Stimulated activated effector memory CD8-positive, alpha-beta T cell treated with anti-CD3 and anti-CD28 coated beads, Interleukin-12 subunit alpha, Interleukin-12 subunit beta, amount 100 ng/mL, for 72 hours (primary cell): ENCODE measurements around the gene SNRK.

ENCODE experiments used
- ATAC-seq: fragments of 150-1000 bp; cut with Tn5 transposase; 2 replicates; pipeline ENCODE4 v1.10.0; 2021
- DNase-seq, 2 donors: peaks; one replicate each; pipeline ENCODE4 v3.0.0; 2021 to 2022; ENCODE audit warnings: low spot score in 2 of 2
- H3K27ac Mint-ChIP-seq: one replicate; pipeline ENCODE4 v1.8.0; 2022; ENCODE audit warnings: mild to moderate bottlenecking, mixed read lengths
- H3K36me3 Mint-ChIP-seq: one replicate; pipeline ENCODE4 v1.8.0; 2022; ENCODE audit warnings: mild to moderate bottlenecking, mixed read lengths
- H3K4me1 Mint-ChIP-seq: one replicate; pipeline ENCODE4 v1.8.0; 2022; ENCODE audit warnings: mixed read lengths
- H3K4me3 Mint-ChIP-seq: one replicate; pipeline ENCODE4 v1.8.0; 2022; ENCODE audit warnings: mild to moderate bottlenecking, mixed read lengths
- H3K9me3 Mint-ChIP-seq: one replicate; pipeline ENCODE4 v1.8.0; 2022; ENCODE audit warnings: mixed read lengths

The SNRK gene

DNA sequence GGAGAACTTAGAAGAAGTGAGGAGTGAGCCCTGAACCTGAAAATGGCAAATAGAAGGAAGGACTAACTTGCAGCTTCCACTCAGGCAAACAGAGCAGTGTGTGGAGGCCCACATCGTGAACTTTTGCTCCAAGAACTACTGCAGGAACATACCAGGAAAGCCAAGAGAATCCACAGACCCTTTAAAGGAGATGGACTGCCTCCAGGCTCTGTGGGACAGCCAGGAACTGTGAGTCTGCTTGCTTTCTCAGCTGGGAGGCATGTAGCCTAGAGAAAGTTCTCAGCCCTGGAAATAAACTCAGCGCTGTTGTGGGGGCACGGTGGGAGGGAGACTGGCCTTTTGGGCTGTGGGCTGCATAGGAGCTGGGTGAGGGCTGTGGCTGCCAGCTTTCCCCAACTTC is 93.0 kb downstream of the SNRK start:
- no peaks in the 10 kb centered on the region for H3K36me3 Mint-ChIP-seq
- ATAC-seq (no peak), DNase-seq (no peak)
- no peak overlapping the region for H3K27ac Mint-ChIP-seq
- no peaks in the 10 kb centered on the region for H3K9me3 Mint-ChIP-seq
- peaks cover 15% of the 10 kb centered on the region for H3K4me1 Mint-ChIP-seq
- no peak overlapping the region for H3K4me3 Mint-ChIP-seq

DNA sequence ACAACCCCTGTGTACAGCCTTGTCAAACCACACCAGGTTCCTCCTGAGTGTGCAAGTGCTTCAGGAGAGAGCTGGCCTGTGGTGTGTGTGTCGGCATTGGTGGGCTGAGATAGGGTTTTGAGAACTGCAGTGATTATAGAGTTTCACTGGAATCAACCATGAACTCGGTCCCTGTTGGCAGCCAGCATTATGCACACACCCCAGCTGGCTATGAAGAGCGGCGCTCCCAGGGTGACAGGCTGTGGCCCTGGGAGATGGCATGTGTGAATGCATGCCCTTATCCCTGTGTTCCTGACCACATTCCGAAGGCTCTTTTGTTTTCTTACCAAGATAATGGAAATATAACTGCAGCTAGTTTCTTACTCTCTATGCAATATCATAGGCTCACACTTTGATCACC is 101.8 kb downstream of the SNRK start:
- no peak overlapping the region for H3K4me3 Mint-ChIP-seq
- no peaks in the 10 kb centered on the region for H3K36me3 Mint-ChIP-seq
- ATAC-seq (no peak), DNase-seq (no peak)
- peaks cover under 1% of the 10 kb centered on the region for H3K9me3 Mint-ChIP-seq
- H3K27ac Mint-ChIP-seq: peak overlapping the region; percentile 92
- peaks cover 64% of the 10 kb centered on the region for H3K4me1 Mint-ChIP-seq

DNA sequence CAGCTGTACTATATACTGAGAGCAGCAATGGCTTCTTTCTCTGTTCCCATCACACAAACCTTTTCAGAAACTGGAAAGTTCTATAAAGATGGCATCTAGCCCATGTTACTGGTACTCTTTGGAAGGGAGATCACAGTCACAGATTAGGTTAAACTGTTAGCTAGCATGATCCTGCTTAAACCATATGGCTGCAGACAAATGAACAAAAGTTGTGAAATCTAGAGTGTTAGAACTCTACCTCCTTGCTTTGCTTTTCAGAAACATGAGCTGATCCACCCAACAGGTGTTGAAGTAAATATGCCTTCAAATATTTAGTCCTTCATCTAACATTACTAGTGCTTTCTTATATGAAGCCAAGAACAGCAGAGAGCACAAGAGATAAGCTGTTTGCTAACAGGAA is 102.6 kb downstream of the SNRK start:
- Mint-ChIP-seq H3K9me3 (peaks cover 7% of the 10 kb centered on the region), H3K27ac (peak overlapping the region; percentile 92), H3K4me3 (peak overlapping the region; percentile 34), H3K36me3 (no peaks in the 10 kb centered on the region), H3K4me1 (peaks cover 72% of the 10 kb centered on the region)
- ATAC-seq (no peak), DNase-seq (no peak)

DNA sequence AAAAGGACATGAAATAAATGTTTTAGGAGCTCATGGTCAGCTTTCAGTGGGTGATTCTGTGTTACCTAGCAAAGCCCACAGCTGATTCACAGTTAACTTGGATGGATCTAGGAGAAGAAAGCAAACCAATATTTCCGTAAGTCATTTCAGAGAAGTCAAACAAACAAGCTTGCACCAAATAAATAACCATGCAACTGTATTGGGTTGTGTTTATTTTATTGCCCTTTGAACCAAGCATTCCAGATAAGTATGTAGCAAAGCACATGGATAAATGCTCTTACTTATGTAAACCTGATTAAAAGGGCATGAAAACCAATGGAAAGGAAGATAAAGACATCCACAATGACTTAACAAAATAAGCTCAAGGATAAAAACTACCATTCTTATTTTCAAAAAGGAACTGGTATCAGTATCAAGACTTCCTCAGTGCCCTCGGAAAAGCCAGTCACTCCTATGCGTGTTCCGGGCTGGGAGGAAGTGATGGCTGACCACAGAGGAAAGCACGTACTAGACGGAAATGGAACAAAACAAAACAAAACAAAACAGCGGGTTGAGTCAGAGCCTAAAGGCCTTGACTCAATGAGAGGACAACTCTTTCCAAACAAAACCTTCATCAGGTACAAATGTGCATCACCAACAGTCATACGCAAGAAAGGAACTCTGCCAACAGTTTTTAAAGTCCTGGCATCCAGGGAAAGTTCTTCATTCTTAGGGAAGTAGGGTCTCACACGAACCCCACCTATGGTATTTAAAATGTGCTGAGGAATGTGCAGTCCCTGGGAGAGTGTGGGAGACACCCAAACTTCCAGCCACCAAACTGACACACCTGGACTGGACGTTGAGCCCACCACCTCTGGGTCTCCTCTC is 103.3 kb downstream of the SNRK start:
- peak overlapping the region; percentile 92 for H3K27ac Mint-ChIP-seq
- peaks cover 79% of the 10 kb centered on the region for H3K4me1 Mint-ChIP-seq
- peak; percentile 37 to 77 for DNase-seq
- peak; percentile 98 for ATAC-seq
- no peaks in the 10 kb centered on the region for H3K36me3 Mint-ChIP-seq
- H3K9me3 Mint-ChIP-seq: peaks cover 7% of the 10 kb centered on the region
- peak overlapping the region; percentile 34 for H3K4me3 Mint-ChIP-seq

DNA sequence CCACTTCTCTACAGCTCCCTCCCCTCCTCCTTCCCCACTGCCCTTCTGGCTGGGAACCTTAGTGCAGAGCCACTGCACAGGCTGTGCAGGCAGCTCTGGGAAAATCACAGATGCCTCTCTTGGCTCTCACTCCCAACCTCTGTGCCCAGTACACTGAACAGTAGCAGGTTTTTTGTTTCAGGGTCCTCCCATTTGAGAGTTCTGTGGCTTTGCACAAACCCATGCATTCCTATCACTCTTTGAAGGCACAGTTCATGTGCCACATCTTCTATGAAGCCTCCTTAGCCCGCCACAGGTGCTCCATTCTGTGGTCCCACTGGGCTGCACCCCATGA is 103.9 kb downstream of the SNRK start:
- H3K27ac Mint-ChIP-seq: peak overlapping the region; percentile 92
- ATAC-seq: no peak
- H3K4me3 Mint-ChIP-seq: peak overlapping the region; percentile 34
- no peaks in the 10 kb centered on the region for H3K36me3 Mint-ChIP-seq
- peaks cover 80% of the 10 kb centered on the region for H3K4me1 Mint-ChIP-seq
- DNase-seq: no peak
- peaks cover 7% of the 10 kb centered on the region for H3K9me3 Mint-ChIP-seq

DNA sequence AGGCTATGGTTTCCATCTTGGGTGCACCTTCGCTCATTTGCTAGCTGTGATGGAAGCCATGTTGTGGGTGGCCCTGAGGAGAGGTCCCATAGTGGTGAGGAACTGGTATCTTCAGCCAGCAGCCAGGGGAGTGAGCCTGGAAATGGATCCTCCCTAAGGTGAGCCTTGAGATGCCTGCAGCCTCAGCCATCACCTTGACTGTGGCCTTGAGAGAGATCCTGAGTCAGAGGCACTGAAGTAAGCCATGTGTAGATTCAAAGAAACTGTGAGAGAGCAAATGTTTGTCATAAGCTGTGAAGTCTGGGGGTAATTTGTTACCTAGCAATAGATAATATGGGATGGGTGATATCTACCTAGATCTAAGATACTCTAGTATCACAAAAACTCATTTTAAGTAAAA is 105.3 kb downstream of the SNRK start:
- H3K4me1 Mint-ChIP-seq: peaks cover 72% of the 10 kb centered on the region
- H3K36me3 Mint-ChIP-seq: no peaks in the 10 kb centered on the region
- H3K27ac Mint-ChIP-seq: peak overlapping the region; percentile 92
- peaks cover 7% of the 10 kb centered on the region for H3K9me3 Mint-ChIP-seq
- no peak for DNase-seq
- ATAC-seq: peak; percentile 33
- H3K4me3 Mint-ChIP-seq: no peak overlapping the region

DNA sequence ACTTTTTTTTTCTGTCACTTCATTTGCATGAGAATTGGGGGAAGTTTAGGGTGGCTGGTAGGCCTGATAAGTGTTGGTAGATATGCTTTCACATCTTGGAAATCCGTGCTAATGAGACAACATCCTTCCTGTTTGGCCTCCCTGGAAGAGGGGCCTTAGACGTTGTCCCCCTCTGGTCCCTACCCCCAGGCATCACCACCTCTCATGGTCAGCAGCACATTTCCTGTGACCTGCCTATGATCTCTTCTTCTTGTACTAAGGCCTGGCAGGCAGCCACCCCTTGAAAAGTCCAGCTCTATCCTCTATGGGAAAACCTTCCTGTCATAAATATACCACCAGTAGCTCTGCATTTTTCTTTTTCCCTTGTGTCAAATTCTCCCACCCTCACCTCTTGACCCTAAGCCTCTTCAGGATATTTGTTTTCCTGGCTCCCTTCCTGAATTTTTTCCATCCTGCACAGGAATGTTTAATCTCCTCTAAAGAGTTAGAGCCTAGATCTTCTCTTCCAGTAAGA is 107.8 kb downstream of the SNRK start:
- Mint-ChIP-seq H3K4me3 (no peak overlapping the region), H3K36me3 (no peaks in the 10 kb centered on the region), H3K4me1 (peaks cover 48% of the 10 kb centered on the region), H3K27ac (no peak overlapping the region), H3K9me3 (peaks cover 7% of the 10 kb centered on the region)
- ATAC-seq: no peak
- DNase-seq: no peak

DNA sequence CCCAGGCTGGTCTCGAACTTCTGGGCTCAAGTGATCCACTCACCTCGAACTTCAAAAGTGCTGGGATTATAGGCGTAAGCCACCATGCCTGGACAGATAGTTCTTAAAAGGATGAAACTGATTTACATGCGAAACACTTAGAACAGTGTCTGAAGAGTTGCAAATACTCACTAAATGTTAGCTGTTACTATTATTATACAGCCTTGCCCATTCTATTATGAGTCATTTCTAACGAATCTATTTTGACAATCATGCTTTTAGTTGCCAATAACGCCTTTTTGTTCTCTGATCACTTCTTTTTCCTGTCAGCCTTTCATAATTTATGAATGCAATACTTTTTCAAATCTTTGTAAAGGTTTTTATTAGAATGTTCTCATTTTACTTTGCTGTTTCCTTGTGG is 112.7 kb downstream of the SNRK start:
- DNase-seq (no peak), ATAC-seq (no peak)
- H3K9me3 Mint-ChIP-seq: no peaks in the 10 kb centered on the region
- H3K4me3 Mint-ChIP-seq: no peak overlapping the region
- H3K4me1 Mint-ChIP-seq: peaks cover 16% of the 10 kb centered on the region
- no peak overlapping the region for H3K27ac Mint-ChIP-seq
- H3K36me3 Mint-ChIP-seq: no peaks in the 10 kb centered on the region

DNA sequence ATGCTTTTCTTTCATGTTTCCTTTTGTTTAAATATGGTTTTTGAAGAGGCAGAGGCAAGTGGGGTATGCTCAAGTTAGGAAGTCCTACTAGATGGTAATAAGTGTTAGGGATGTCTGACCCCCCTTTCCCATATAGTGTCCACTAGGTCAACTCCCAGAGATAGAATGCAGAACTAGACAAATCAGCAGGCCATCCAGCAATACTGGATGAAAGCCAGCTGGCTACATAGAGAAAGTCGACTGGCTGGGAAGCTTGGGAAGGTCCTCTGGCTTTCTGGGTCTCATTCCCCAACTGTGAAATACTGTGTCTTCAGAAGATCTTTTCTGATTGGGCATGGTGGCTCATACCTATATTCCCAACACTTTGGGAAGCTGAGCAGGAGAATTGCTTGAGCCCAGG is 113.8 kb downstream of the SNRK start:
- Mint-ChIP-seq H3K9me3 (no peaks in the 10 kb centered on the region), H3K4me3 (no peak overlapping the region), H3K4me1 (peaks cover 9% of the 10 kb centered on the region), H3K36me3 (no peaks in the 10 kb centered on the region), H3K27ac (no peak overlapping the region)
- DNase-seq (no peak), ATAC-seq (no peak)
